HG02798 (cell line): ENCODE measurements around the gene AP3D1.
"Not testable (repeated sequence)": the region's sequence is repeated elsewhere in the genome, so short reads cannot be mapped to it uniquely, and the experiment has no call there.

Experiments
- ATAC-seq: cut with Tn5 transposase; IDR thresholded peaks from one replicate; pipeline ENCODE4 v1.9.1; 2021; ENCODE audit warnings: mild to moderate bottlenecking; ENCODE audit not compliant: unreplicated experiment, poor library complexity

The AP3D1 gene

GRCh38 chr19:2091926-2092525 lies 59.3 kb downstream of the AP3D1 start:
- not testable (repeated sequence) for ATAC-seq

GRCh38 chr19:2089727-2090053 lies 61.7 kb downstream of the AP3D1 start:
- peak; percentile 1 for ATAC-seq

DNA sequence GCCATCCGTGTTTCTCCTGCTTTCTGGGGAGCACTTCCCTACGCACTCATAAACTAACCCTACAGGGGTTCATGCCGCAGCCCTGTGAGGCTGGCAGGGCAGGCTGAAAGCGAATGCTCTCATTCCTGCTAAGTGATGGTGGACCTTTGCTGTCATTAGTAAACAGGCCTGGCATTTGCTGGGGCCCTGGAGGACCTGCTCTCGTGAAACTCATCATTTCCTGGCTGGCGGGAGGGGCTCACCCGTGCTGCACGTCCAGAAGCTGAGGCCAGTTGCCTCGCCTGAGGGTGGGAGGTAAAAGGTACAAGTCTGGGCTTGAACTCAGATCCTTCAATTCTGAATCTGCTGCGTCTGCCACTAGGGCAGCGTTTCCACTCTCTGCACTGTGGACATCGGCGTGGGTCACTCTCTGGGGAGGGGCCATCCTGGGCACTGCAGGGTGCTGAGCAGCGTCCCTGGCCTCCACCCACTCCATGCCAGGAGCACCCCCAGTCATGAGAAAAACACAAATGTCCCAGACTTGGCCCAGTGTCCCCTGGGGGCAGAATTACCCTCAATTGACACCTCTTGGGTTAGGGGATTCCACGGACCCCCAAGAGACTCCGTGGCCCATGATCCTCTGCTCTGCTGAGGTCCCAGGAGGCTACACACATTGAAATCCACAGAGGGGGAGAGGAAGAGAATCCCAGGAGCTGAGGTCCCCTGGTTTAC lies 62.2 kb downstream of the AP3D1 start:
- no peak for ATAC-seq

GRCh38 chr19:2087621-2088100 lies 63.7 kb downstream of the AP3D1 start:
- peak; percentile 16 for ATAC-seq

- peak; percentile 26 for ATAC-seq
These were observed 64.4 kb downstream of the AP3D1 start for GRCh38 chr19:2086695-2087620.

DNA sequence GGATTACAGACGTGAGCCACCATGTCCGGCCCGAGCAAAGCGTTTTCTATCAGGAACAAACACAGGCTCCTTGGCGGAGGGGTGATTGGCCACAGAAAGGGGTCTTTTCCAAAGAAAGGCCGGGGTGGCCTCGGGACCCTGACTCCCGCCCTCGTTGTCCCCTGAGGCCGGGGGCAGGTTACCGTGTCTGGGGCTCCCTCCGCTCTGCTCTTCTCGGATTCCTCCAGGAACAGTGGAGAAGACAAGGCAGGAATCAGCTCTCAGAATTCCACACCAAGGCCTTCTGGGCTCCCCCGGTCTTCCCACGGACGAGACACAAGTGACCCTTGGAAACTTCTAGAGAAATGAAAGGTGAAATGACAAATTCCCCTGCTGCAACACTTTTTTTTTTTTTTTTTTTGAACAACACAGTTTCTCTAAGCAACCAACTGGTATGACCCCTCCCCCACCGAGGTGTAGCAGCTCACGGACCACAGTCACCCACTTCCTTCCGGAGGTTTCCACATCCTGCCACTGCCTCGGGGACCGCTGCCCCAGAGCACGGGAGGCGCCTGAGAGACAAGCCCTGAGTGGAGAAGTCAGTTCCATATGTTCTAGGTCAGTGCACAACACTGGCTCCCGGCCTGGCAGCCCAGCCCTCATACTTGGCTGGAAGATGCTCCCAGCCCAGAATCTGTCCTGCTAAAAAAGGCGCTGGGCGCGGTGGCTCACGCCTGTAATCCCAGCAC lies 66.2 kb downstream of the AP3D1 start:
- peak; percentile 54 for ATAC-seq

GRCh38 chr19:2083174-2083854 lies 68.1 kb downstream of the AP3D1 start:
- no peak for ATAC-seq

DNA sequence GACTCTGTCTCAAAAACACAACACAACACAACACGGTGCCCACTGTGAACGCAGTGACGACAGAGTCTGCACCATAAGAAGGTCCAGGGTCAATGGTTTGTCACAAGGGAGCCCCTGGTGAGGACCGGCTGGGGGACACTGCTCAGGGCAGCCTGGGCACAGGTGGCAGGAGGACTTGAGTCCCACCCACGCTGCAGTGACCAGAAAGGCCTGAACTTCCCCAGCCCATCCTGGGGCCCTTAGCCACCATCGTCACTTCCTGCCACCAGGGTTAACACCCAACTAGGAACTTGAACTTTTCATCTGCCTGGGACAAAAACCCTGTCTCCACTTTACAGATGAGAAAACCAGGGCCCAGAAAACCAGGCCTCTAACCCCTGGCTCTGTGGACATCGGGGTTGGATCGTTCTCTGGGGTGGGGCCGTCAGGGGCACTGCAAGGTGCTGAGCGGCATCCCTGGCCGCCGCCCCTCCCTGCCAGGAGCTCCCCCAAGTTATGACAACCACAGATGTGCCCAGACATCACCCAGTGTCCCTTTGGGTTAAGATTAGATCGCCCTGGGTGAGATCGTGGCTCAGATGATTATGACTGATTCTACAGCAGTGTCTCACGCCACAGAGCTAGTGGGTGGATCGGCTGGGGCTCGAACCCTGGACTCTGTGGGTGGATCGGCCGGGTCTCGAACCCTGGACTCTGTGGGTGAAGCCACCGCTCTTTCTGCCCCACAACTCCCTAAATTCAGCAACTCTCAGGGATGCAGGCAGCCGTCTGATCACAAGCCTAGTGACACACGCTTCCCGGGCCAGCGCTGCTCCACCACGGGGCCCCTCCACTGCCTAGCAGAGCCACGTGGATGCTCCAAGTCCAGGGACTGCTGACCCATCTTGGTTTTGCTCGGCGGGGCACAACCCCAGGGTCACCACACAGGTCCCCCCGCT lies 69.2 kb downstream of the AP3D1 start:
- no peak for ATAC-seq

DNA sequence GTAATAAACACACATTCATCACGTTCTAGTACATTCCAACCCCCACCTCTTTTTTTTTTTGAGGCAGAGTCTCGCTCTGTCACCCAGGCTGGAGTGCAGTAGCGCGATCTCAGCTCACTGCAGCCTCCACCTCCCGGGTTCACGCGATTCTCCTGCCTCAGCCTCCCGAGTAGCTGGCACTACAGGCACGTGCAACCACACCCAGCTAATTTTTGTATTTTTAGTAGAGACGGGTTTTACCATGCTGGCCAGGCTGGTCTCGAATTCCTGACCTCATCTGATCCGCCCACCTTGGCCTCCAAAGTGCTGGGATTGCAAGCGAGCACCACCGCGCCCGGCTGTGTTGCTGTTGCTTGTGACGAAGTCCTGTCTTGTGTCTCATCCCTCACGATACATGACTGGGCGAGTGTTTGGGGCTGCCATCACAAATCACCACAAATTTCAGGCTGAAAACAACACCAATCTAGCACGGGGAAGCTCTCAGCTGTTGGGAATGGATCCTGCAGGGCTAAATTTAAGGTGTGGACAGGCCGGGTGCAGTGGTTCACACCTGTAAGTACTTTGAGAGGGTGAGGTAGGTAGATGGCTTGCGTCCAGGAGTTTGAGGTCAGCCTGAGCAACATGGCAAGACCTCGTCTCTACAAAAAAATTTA lies 70.9 kb downstream of the AP3D1 start:
- ATAC-seq = no peak

- no peak for ATAC-seq
These were observed 71.5 kb downstream of the AP3D1 start for GRCh38 chr19:2079865-2080301.

DNA sequence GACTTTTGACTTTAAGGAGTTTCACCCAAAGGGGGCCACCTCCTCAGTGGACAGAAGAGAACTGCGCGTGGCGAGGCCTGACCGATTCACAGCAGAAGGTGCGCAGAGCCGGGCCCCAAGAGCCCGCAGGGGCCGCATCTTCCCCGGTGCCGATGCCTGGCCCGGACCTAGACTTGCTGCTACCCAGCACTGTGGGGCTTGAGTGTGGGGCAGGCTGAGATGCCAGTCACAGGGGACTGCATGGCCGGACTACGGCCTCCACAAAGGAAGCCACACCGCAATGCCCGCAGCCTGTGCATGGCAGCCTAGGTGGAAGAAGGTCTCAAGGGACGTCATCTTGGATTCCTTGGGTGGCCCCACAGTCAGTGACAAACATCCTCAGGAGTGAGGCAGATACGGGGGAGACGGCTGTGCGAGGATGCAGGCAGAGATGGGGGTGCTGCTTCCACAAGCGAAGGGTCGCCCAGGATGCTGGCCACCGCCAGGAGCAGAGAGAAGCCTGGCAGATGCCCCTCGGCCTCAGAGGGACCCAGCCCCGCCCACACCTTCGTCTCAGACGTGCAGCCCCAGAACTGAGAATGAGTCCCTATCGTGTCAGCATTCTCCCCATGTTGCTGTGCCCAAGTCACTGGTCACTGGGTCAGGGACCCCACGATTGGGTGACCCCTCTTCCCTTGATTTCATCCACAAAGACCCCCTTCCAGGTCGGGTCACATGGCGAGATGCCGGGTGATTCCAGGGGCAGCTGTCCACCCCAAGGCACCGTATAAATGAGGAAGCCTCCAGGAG lies 72.1 kb downstream of the AP3D1 start:
- no peak for ATAC-seq

DNA sequence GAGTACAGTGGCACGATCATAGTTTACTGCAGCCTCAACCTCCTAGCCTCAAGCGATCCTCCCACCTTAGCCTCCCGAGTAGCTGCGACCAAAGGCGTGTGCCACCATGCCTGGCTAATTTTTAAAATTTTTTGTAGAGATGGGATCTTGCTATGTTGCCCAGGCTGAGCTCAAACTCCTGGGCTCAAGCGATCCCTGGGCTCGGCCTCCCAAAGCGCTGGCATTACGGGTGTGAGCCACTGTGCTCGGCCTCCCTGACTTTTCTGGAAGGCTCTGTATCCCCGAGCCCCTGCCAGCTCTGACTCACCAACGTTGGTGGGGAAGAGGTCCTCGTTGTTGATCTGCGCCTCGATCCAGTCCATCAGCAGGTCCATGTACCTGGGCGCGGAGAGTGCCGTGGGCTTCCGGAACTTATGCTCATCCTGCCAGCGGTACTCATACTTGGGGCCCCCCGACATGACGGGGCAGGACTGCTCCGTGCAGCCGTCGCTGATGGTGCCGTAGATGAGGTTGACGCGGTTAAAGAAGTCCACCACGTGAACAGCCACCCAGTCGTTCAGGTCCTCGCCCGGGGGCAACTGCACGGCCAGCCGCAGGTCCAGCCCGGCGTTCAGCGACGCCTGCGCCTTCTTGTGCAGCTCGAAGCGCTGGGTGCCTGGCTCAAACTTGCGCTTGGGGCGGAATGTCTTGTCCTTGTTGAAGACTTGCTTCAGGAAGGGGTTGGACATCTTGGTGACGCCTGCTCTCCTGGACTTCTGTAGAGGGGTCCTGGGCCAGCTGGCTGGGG lies 73.3 kb downstream of the AP3D1 start:
- ATAC-seq = no peak

DNA sequence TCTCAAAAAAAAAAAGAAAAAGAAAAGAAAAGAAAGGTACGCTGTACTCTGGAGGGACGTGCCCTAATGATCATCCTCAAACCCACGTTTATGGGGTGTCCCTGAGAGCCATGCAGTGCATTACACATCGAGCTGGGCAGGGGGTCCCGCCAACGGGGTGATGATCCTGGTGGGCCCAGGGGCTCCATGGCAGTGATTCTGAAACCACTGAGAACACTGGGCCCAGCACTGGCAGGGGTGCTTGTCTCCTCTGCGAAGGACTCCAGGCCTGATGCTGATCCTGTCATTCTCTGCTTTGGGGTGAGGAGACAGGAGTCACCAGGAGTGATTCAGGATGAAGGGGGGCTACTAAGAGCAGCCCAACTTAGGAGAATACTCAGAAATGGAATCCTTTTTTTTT lies 74.0 kb downstream of the AP3D1 start:
- ATAC-seq = no peak

DNA sequence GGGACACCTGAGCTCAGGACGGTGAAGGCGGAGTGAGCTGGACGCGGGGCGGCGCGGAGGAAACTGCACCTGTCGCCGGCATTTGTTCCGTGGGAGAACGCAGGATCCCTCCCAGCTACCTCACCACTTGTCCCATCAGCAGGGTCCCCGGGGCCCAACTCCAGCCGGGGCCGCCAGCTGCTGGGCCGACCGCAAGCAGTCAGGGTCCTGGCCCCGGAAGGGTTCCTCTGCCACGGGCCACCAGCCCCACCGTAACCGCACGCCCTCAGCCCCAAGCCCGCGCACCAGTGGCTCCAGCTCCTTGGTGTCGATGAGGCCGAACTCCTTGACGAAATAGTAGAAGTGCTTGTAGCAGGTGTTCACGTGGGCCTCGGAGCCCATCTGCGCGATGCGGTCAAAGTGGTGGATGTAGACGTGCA lies 74.8 kb downstream of the AP3D1 start:
- no peak for ATAC-seq

DNA sequence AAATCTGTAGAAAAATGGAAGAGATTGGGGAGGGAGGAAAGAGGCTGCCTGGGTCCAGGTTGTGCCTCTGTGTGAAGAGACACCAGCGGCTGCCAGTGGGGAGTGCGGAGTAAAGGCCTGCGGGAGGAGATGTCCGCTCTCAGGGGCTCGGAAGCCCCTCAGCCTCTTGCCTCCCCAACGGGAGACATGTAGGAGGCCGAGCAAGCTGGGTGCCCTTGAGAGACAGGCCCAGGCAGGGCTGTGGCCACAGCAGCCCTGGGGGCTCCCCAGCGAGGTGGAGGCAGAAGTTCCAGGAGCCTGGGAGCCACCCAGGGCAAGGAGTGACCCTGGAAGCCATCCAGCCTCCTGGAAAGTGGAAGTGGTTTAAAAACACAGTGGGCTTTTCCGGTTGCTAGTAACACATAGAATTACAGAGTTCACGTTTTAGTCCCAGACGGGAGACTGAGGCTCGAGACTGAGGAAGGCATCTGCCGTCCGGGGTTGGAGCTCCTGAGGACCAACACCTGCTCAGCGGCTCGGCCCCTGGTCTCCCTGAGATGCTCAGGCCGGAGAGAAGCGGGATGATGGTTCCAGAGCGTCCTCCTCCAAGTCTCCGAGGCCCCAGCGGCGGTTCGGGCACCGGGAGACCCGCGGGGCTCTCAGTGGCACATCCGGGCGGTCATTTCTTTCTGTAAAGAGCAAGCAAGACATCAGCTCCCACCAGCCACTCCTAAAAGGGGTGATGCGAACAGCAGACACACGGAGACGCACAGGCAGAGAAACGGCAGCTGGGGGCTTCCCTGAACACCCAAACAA lies 78.4 kb downstream of the AP3D1 start:
- no peak for ATAC-seq
